Measurements from ENCODE around the gene FAM186B.
"Not testable (repeated sequence)": the region's sequence is repeated elsewhere in the genome, so short reads cannot be mapped to it uniquely, and the experiment has no call there.

The FAM186B gene

DNA sequence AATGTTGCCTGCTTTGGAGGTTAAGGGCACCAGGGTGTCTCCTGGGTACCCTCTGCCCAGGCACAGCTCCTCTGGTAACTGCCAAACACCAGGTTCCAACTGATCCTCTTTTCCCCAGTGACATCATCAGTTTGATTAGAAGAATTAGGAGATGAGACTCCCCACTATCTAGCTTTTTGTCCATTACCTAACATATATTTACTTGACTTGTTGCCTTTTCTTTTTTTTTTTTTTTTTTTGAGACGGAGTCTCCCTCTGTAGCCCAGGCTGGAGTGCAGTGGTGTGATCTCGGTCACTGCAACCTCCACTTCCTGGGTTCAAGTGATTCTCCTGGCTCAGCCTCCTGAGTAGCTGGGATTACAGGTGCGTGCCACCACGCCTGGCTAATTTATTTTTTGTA, at the start of gene FAM186B:
Gene FAM186B, minus strand, starts transcription at position 101 of the 400 bp plus-strand sequence. CDS start 162 bp downstream, outside the sequence.
- DNase-seq: not testable (repeated sequence)

- DNase-seq: no peak
Measured at GRCh38 chr12:49654715-49655114, 49.3 kb upstream of the FAM186B start.

DNA sequence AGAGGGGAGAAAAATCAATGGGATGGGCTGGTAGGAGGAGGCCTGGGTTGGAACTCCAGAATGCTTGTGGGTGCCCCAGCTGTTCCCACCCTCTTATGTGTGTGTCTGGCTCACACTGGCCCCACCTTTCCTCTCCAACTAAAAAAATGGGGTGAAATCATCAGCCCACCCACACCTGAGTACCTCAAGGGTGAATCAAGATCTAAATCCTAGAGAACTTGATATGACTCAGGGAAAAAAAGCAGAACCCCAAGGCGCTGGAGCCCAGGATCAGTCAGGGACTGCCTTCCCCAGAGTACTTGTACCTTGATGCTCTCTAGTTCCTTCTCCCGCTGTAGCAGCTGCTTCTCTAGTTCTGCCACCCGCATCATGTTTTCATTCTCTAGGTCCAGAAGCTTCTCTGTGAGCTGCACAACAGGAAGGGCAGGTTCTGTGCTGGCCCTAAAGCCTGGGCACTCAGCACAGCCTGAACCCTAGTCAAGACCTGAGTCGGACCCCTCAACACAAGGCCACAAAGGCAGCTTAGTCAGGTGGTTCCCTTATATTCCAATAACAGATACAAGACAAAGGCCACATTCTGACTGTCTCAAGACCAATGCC, 47.6 kb upstream of the FAM186B start:
- DNase-seq: no peak

DNA sequence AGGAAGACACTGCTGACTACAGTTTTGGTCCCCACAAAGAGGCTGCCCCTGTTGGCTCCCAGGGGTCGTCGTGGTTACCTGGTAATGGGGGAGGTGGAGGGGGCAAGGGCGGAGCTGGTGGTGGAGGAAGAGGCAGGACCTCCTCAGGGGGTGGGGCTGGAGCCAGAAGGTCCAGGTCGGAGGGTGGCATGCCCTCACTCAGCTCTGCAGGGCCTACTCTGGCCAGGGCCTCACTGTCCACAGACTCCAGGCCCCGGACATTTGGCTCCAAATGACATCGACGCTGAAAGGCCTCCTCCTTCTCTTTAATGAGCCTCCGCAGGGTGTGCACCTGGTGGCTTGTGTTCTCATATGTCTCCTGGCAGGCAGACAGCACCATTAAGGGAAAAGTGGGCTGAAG, 46.4 kb upstream of the FAM186B start:
- no peak for DNase-seq

GRCh38 chr12:49649892-49650291, 44.5 kb upstream of the FAM186B start:
- DNase-seq: no peak

GRCh38 chr12:49649445-49649844, 44.0 kb upstream of the FAM186B start:
- no peak for DNase-seq

- DNase-seq: no peak
Measured at GRCh38 chr12:49648712-49649003, 43.2 kb upstream of the FAM186B start.

DNA sequence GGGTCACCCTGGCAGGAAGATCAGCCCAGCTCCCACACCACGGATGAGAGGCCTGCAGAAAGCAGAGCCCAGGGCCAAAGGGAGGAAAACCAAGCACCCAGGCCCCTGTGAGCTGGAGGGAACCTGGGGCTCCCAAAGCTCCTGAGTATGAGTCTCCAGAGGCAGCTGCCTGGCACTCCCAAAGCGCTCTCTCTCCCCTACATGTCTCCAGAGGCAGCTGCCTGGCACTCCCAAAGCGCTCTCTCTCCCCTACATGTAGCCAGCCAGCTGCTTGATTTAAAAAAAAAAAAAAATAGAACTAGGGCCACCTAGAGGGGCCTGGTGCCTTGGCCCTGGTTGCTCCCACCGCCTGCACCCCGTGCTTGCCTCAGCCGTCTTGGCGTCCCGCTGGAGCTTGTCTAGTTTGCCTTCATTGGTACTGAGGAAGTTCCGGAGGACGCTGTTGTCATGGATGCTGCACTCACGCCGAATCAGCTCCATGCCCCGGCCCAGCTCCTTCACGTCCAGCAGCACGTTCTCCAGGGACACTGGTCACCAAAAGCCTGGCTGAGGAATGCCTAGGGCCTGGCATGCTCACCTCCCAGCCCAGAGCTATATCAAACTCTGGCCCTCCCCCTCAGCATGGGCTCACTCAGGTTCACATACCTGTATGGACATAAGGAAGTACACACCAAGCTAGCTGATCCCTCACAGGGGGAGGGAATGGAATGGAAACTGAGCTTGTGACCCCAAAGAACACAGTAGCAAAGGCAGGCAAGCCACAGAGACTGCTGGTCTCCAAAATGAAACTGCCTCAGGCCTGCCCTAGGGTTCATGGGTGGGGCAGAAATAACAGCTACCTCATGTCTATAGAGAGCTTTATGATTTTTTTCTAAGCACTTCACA, 42.6 kb upstream of the FAM186B start:
- DNase-seq: no peak

GRCh38 chr12:49646871-49647654, 41.6 kb upstream of the FAM186B start:
- no peak for DNase-seq

GRCh38 chr12:49646331-49646830, 40.9 kb upstream of the FAM186B start:
- DNase-seq: no peak

DNA sequence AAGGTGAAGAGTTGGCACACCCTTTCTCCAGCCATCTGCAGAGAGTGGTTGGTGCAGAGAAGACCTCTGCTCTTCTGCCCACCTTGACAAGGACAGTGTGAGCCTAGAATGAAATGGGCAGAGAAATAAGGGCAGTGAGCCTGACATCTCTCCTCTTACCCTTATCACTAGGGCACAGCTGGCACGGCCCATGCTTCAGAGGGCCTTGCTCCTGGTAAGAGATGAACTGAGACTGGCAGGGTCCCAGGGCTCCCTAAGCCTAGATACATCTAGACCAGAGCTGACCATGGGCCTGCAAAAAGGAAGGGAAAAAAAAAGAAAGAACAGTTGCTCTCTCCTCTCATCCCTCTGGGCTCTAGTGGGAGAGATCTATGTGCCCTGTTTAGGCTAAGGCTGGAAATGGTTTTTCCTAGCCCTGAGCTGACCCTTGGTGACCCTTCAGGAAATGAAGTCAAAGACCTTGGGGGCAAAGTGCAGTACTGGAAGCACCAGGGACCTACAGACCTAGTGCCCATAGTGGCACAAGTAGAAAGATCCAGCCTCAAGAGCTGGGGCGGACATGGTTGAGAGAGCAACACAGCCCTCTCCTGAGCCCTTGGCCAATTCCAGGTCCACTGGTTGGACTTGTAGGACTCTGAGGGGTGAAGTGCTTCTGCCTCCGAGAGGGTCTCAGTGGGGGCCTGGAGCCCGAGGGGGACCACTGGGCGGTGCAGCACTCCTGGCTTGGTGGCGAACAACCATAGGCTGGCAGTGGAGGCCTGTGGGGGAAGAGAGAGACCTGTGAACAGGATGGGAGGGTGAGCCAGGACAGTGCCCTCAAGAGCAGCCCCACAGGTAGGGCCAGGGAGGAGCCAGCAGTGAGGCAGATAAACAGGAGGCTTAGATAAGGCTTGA, 40.0 kb upstream of the FAM186B start:
- DNase-seq: no peak

- peak; percentile 43 for DNase-seq
Measured at GRCh38 chr12:49644620-49644994, 39.2 kb upstream of the FAM186B start.

GRCh38 chr12:49643961-49644619, 38.7 kb upstream of the FAM186B start:
- no peak for DNase-seq

- DNase-seq: no peak
Measured at GRCh38 chr12:49643135-49643534, 37.7 kb upstream of the FAM186B start.

- DNase-seq: no peak
Measured at GRCh38 chr12:49642370-49642802, 36.9 kb upstream of the FAM186B start.

DNA sequence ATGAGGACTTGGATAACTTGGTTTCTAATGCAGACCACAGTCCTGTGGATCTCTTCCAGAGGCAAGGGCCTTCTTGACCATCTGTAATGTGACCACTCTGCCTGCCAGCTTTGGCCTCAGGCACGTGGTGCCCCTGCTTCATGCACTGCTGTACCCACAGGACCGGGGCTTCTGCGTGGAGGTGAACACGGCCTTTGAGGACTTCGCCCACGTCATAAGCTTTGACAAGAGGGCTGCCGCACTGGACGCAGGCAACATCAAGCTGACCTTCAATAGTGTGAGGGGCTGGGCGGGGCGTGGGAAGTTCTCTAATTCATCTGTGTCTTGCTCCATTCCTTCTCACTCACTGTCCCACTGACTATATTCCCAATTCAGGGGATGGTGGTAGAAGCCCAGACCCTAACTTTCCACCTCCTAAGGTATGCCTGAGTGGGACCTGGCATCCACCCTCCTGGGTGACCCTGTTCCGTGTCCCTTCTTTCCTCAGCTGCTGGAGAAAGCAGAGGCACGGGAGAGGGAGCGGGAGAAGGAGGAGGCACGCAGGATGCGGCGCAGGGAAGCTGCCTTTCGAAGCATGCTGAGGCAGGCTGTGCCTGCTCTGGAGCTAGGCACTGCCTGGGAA, 36.4 kb upstream of the FAM186B start:
- DNase-seq: no peak

DNA sequence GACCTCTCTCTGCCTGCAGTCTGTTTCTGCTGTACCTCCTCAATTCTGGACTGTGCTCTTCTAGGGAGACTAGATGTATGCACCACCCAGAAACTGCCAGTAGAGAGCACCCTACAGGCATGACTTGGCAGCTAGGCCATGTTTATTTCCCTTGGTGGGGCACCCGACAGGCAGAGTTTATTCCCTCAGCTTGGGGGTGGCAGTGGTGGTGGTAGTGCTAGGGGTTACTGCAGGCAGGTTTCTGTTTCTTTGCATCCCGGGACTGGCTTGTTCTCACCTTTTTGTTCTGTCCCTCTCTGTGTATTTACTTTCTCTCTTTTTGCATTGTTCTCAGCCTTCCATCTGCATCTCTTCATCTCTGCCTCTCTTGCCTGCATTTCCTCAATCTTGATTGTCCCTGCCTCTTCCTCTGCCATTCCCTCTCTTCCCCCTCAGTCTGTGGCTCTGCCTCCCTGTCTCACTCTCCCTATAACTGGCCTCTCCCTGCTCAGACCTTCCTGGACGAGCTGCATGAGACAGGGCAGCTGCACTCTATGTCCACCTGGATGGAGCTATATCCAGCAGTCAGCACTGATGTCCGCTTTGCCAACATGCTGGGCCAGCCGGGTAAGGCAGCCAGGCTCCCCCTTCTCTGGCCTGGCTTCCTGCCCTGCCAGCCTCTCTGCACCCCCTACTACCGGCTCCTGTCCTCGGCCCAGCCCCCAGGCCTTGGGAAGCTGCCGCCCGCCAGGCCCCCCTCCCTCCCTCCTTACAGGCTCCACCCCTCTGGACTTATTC, 31.7 kb upstream of the FAM186B start:
- peak; percentile 8 for DNase-seq

DNA sequence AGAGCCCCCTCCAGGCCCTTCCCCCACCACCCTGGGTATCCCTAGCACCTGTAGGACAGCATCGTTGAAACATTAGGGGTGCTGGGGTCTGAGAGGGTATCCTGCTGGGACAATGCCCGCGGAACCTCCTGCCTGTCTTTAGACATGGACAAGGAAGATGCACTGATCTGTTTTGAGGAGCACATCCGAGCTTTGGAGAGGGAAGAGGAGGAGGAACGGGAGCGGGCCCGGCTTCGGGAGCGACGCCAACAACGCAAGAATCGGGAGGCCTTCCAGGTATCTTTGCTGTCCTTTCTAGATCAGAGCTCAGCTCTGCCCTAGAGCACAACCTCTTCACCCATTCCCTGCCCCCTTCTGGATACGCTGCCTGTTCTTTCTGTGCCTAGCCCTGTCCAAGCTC, 31.1 kb upstream of the FAM186B start:
- DNase-seq: no peak

- no peak for DNase-seq
Measured at GRCh38 chr12:49635656-49636055, 30.2 kb upstream of the FAM186B start.

GRCh38 chr12:49635036-49635435, 29.6 kb upstream of the FAM186B start:
- no peak for DNase-seq

Measured in NCI-H446 treated with DMSO at 0.1 percent for 48 hours (cell line).